ENCODE measurements around the gene ADD2.

ADD2 gene

GRCh38 chr2:70698847-70699246, 69.2 kb downstream of the ADD2 start:
- no peak for DNase-seq

- DNase-seq, result no peak
Measured at GRCh38 chr2:70697603-70698383, 70.2 kb downstream of the ADD2 start.

GRCh38 chr2:70696142-70696541, 71.9 kb downstream of the ADD2 start:
- DNase-seq, result no peak

- no peak for DNase-seq
Measured at GRCh38 chr2:70692256-70692655, 75.7 kb downstream of the ADD2 start.

GRCh38 chr2:70691497-70692140, 76.4 kb downstream of the ADD2 start:
- DNase-seq, result no peak

GRCh38 chr2:70690846-70691245, 77.2 kb downstream of the ADD2 start:
- DNase-seq, result no peak

GRCh38 chr2:70688427-70688826, 79.6 kb downstream of the ADD2 start:
- no peak for DNase-seq

- DNase-seq, result no peak
Measured at GRCh38 chr2:70687461-70687795, 80.6 kb downstream of the ADD2 start.

GRCh38 chr2:70686577-70687460, 81.2 kb downstream of the ADD2 start:
- no peak for DNase-seq

- DNase-seq, result no peak
Measured at GRCh38 chr2:70685771-70686171, 82.2 kb downstream of the ADD2 start.

- DNase-seq, result no peak
Measured at GRCh38 chr2:70684846-70685622, 83.0 kb downstream of the ADD2 start.

GRCh38 chr2:70683455-70683854, 84.5 kb downstream of the ADD2 start:
- DNase-seq, result no peak

GRCh38 chr2:70680735-70681134, 87.3 kb downstream of the ADD2 start:
- no peak for DNase-seq

- no peak for DNase-seq
Measured at GRCh38 chr2:70679259-70679658, 88.7 kb downstream of the ADD2 start.

GRCh38 chr2:70678576-70679143, 89.3 kb downstream of the ADD2 start:
- DNase-seq, result no peak

- DNase-seq, result no peak
Measured at GRCh38 chr2:70676301-70677035, 91.5 kb downstream of the ADD2 start.

- no peak for DNase-seq
Measured at GRCh38 chr2:70675862-70676261, 92.1 kb downstream of the ADD2 start.

GRCh38 chr2:70674636-70675430, 93.2 kb downstream of the ADD2 start:
- no peak for DNase-seq

- DNase-seq, result no peak
Measured at GRCh38 chr2:70673041-70673647, 94.9 kb downstream of the ADD2 start.

- DNase-seq, result no peak
Measured at GRCh38 chr2:70671092-70671675, 96.8 kb downstream of the ADD2 start.

Measured in midbrain (tissue), 1 donor.